C4-2B (cell line): ENCODE measurements around the gene MBNL3.

Source experiments
- CTCF ChIP-seq: fragments of 450-650 bp; conservative IDR thresholded peaks from 2 replicates; pipeline ENCODE4 v1.5.1; 2017; ENCODE audit warnings: mild to moderate bottlenecking
- ZFX ChIP-seq: fragments of 450-650 bp; IDR thresholded peaks from 2 replicates; pipeline ENCODE4 v1.6.1; 2017

GRCh38 chrX:132390792-132391191 is 98.0 kb downstream of the MBNL3 start:
- TF ChIP-seq CTCF (no peak), ZFX (no peak)
